ENCODE measurements around the gene ABCG1.

DNA sequence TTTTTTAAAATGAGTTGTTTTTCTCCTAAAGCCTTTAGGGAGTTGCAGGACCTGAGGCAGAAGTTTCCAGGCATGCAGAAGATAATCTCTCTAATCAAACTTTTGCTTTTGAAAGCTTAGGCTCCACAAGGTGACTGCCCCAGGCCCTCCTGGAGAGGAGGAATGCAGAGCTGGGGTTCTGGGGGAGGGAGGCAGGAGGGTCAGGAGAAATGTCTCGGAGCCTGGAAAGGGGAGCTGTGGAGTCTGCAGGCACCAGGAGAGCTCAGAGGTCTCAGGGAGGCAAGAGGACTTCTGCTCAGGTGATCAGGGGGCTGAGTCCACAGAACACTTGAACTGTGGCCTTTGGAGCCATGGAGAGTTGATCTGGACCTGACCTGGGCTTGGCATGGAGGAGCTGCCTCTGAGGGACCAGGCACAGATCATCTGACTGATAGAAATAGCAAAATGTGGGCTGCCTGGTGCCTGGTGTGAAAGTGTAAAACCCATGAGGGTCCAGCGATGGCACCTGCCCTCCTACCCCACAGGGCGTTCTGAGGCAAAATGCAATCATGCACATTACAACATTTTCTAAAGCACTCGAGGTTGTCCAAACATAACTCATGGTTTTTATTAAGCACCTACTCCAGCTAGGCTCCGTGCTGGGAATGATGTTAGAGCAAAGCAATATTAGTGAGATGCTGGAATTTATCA lies 10.0 kb upstream of the ABCG1 start:
- TF ChIP-seq, protein P1, sequence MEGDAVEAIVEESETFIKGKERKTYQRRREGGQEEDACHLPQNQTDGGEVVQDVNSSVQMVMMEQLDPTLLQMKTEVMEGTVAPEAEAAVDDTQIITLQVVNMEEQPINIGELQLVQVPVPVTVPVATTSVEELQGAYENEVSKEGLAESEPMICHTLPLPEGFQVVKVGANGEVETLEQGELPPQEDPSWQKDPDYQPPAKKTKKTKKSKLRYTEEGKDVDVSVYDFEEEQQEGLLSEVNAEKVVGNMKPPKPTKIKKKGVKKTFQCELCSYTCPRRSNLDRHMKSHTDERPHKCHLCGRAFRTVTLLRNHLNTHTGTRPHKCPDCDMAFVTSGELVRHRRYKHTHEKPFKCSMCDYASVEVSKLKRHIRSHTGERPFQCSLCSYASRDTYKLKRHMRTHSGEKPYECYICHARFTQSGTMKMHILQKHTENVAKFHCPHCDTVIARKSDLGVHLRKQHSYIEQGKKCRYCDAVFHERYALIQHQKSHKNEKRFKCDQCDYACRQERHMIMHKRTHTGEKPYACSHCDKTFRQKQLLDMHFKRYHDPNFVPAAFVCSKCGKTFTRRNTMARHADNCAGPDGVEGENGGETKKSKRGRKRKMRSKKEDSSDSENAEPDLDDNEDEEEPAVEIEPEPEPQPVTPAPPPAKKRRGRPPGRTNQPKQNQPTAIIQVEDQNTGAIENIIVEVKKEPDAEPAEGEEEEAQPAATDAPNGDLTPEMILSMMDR (IDR thresholded peaks at IDR 0.05) = no peak
- no peak for TF ChIP-seq POLR2A (IDR thresholded peaks at IDR 0.05)
